Sigmoid colon (tissue), 7 donors: ENCODE results near the gene NOL8. TPM values are rescaled to one million over a fixed set of nuclear protein-coding genes. Genes with fewer than 3 reads are reported as not detected.

Source experiments
- DNase-seq: peaks from one replicate; pipeline ENCODE4 v3.0.0-alpha.2; 2019
- H3K27ac ChIP-seq, 4 donors: fragments of 200-600 bp; sonication (generic); one replicate each; pipeline ENCODE4 v1.5.1; 2016 to 2019; ENCODE audit warnings: mild to moderate bottlenecking in 1 of 4
- H3K27me3 ChIP-seq, 3 donors: fragments of 200-600 bp; sonication (generic); one replicate each; pipeline ENCODE4 v1.5.1; 2019; ENCODE audit warnings: mild to moderate bottlenecking in 1 of 3
- H3K36me3 ChIP-seq, 4 donors: fragments of 200-600 bp; sonication (generic); one replicate each; pipeline ENCODE4 v1.5.1; 2016 to 2019
- H3K4me1 ChIP-seq, 4 donors: fragments of 200-600 bp; sonication (generic); one replicate each; pipeline ENCODE4 v1.5.1; 2017 to 2019
- H3K4me3 ChIP-seq, 4 donors: fragments of 200-600 bp; sonication (generic); one replicate each; pipeline ENCODE4 v1.5.1; 2017 to 2019; ENCODE audit warnings: mild to moderate bottlenecking in 2 of 4, moderate library complexity in 1 of 4
- H3K9me3 ChIP-seq, 4 donors: fragments of 200-600 bp in 3 of 4; sonication (generic) in 3 of 4; one replicate each; pipeline versions ENCODE4 v1.5.1 to v1.6.1; 2013 to 2019
- CTCF ChIP-seq, 4 experiments: fragments of 450-650 bp in 3 of 4; fragments of 200-600 bp in 1 of 4; IDR thresholded peaks; one replicate each; pipeline ENCODE4 v1.5.1; 2016 to 2019; ENCODE audit warnings: antibody characterized with exemption in 4 of 4, mild to moderate bottlenecking in 3 of 4, moderate library complexity in 2 of 4
- EP300 ChIP-seq, 4 donors: sonication (generic); formaldehyde crosslinking; IDR thresholded peaks; one replicate each; pipeline ENCODE4 v1.6.1; 2017; ENCODE audit warnings: antibody characterized with exemption in 4 of 4
- POLR2A ChIP-seq, 2 donors: fragments of 450-650 bp; IDR thresholded peaks; one replicate each; pipeline ENCODE4 v1.6.1; 2016; ENCODE audit warnings: antibody characterized with exemption in 2 of 2, mild to moderate bottlenecking in 2 of 2, moderate library complexity in 2 of 2
- POLR2AphosphoS5 ChIP-seq, 4 donors: sonication (generic); formaldehyde crosslinking; IDR thresholded peaks; one replicate each; pipeline ENCODE4 v1.6.1; 2017; ENCODE audit warnings: antibody characterized with exemption in 4 of 4
- WGBS, 2 donors: extraction: QIAGEN DNeasy Blood & Tissue Kit; methylation state at CpG; one replicate each; pipeline ENCODE4 v1.1.7; 2013; 5-methylcytosine and 5-hydroxymethylcytosine counted together
- intact Hi-C: fragments of 100-400 bp; cut with DNase I; formaldehyde crosslinking; loops from one replicate; pipeline ENCODE4 v1.15.1; 2023
- polyA plus RNA-seq, 3 donors: library from polyadenylated mRNA; stranded (reverse); fragments of 200-250 nt; gene quantifications; one replicate each; pipeline ENCODE4 v1.2.3, GENCODE V29; 2013
- total RNA-seq, 4 donors: library from RNA; depleted of rRNA; stranded (reverse); fragments of >200 nt; gene quantifications; one replicate each; pipeline ENCODE4 v1.1.0, GENCODE V29; 2016
- donor health status: healthy with polysubstance abuse.
- donor health status: Bipolar disorder and iron deficiency.
- donor health status: healthy.

The NOL8 gene
- total RNA-seq, result 10 to 100 TPM; 23.9 to 32.1 (median 28.2) TPM
- 10 to 100 TPM in 2 of 3 donors, 1 to 10 TPM in 1; 7.9 to 20.4 (median 13.2) TPM for polyA plus RNA-seq

- intact Hi-C loops, result loop anchor here (1.0 to 10.0 kb wide), 2 partner anchors 309 to 439 kb away; partner anchors contain the start of gene BICD2
- 0% methylated on average over 55 of the region's 55 CpGs for WGBS, 2 donors
- peaks cover 0 to 21% (median 16%) of the 10 kb centered on the region in 4 donors for H3K4me1 ChIP-seq
Observed at GRCh38 chr9:92325269-92325990, at the start of gene NOL8, which contains the start of gene CENPP. Gene NOL8 (minus strand): TSS chr9:92325350. CDS start chr9:92324161, 1,189 bp downstream. Gene CENPP (plus strand): TSS chr9:92325953.

GRCh38 chr9:92373167-92373566 is 48.0 kb upstream of the NOL8 start:
- no peak for DNase-seq
- Histone ChIP-seq H3K4me1 (peaks cover 0 to 11% (median 5%) of the 10 kb centered on the region in 4 donors), H3K4me3 (no peak overlapping the region), H3K27me3 (no peaks in the 10 kb centered on the region), H3K27ac (no peak overlapping the region), H3K36me3 (no peaks in the 10 kb centered on the region), H3K9me3 (no peaks in the 10 kb centered on the region)
- intact Hi-C loops, result no loop called here
- no peak for TF ChIP-seq CTCF (IDR thresholded peaks at IDR 0.05)
- no peak for TF ChIP-seq EP300 (IDR thresholded peaks at IDR 0.05)
- TF ChIP-seq POLR2A (IDR thresholded peaks at IDR 0.05), result no peak
- TF ChIP-seq POLR2AphosphoS5 (IDR thresholded peaks at IDR 0.05), result no peak
- WGBS, 2 donors, result 97 to 98% methylated on average over 2 of the region's 2 CpGs

More at GRCh38 chr9:92325269-92325990, at the start of gene NOL8, which contains the start of gene CENPP:
- H3K4me3 ChIP-seq, result peak within 1 kb of the TSS; percentile 66 to 84 (median 71)
- H3K36me3 ChIP-seq, result peaks cover 0 to 28% (median 8%) of the 10 kb centered on the region in 4 donors
- no peaks in the 10 kb centered on the region for H3K27me3 ChIP-seq
- H3K27ac ChIP-seq, result peak within 1 kb of the TSS; percentile 90 to 96 (median 92)
- peak in 1 of 4 donors; percentile 2 for TF ChIP-seq EP300 (IDR thresholded peaks at IDR 0.05)
- no peak for TF ChIP-seq CTCF (IDR thresholded peaks at IDR 0.05)
- peak; percentile 49 to 74 (median 62) for TF ChIP-seq POLR2AphosphoS5 (IDR thresholded peaks at IDR 0.05)
- TF ChIP-seq POLR2A (IDR thresholded peaks at IDR 0.05), result peak in 1 of 2 donors; percentile 31
- no peaks in the 10 kb centered on the region for H3K9me3 ChIP-seq
- DNase-seq, result peak; percentile 90

- DNase-seq, result no peak
- WGBS, 2 donors, result 57 to 82% methylated on average over 2 of the region's 2 CpGs
- no peaks in the 10 kb centered on the region for H3K36me3 ChIP-seq
- intact Hi-C loops, result no loop called here
- peaks cover 0 to 25% (median 6%) of the 10 kb centered on the region in 4 donors for H3K4me1 ChIP-seq
- peak overlapping the region in 3 of 4 donors; percentile 34 to 63 (median 46) for H3K27ac ChIP-seq
- TF ChIP-seq CTCF (IDR thresholded peaks at IDR 0.05) (no peak), POLR2A (IDR thresholded peaks at IDR 0.05) (no peak), POLR2AphosphoS5 (IDR thresholded peaks at IDR 0.05) (no peak), EP300 (IDR thresholded peaks at IDR 0.05) (no peak)
- H3K4me3 ChIP-seq, result no peak overlapping the region
- no peaks in the 10 kb centered on the region for H3K27me3 ChIP-seq
- H3K9me3 ChIP-seq, result no peaks in the 10 kb centered on the region
Observed at GRCh38 chr9:92369075-92369474, 43.9 kb upstream of the NOL8 start.

- Histone ChIP-seq H3K4me1 (peaks cover 0 to 21% (median 11%) of the 10 kb centered on the region in 4 donors), H3K36me3 (no peaks in the 10 kb centered on the region), H3K27ac (peak overlapping the region in 3 of 4 donors; percentile 61 to 74 (median 74)), H3K9me3 (no peaks in the 10 kb centered on the region), H3K4me3 (no peak overlapping the region), H3K27me3 (no peaks in the 10 kb centered on the region)
- intact Hi-C loops, result no loop called here
- TF ChIP-seq EP300 (IDR thresholded peaks at IDR 0.05) (no peak), CTCF (IDR thresholded peaks at IDR 0.05) (no peak), POLR2AphosphoS5 (IDR thresholded peaks at IDR 0.05) (no peak), POLR2A (IDR thresholded peaks at IDR 0.05) (no peak)
- WGBS, 2 donors, result 67 to 85% methylated on average over 3 of the region's 3 CpGs
- no peak for DNase-seq
Observed at GRCh38 chr9:92360083-92360482, 34.9 kb upstream of the NOL8 start.
